Transverse colon (tissue), 4 donors: ENCODE measurements around the gene KCNN1. TPM values are rescaled to one million over a fixed set of nuclear protein-coding genes. Genes with fewer than 3 reads are reported as not detected.

Source experiments
- DNase-seq: peaks from one replicate; pipeline ENCODE4 v3.0.0-alpha.2; 2019
- H3K27ac ChIP-seq, 4 donors: fragments of 200-600 bp; sonication (generic); 2 replicates each; pipeline ENCODE4 v1.5.1; 2016 to 2018; ENCODE audit warnings: inconsistent platforms in 4 of 4
- H3K27me3 ChIP-seq: fragments of 200-600 bp; sonication (generic); 2 replicates; pipeline ENCODE4 v1.5.1; 2017; ENCODE audit warnings: inconsistent platforms
- H3K36me3 ChIP-seq, 4 donors: fragments of 200-600 bp; sonication (generic); 2 replicates each; pipeline ENCODE4 v1.5.1; 2017 to 2019; ENCODE audit warnings: inconsistent platforms in 4 of 4
- H3K4me1 ChIP-seq, 4 donors: fragments of 200-600 bp; sonication (generic); 2 replicates each; pipeline ENCODE4 v1.5.1; 2017 to 2020; ENCODE audit warnings: inconsistent platforms in 4 of 4
- H3K4me3 ChIP-seq, 4 donors: fragments of 200-600 bp; sonication (generic); 1 replicate in 1 of 4; 2 replicates in 3 of 4; pipeline versions ENCODE4 v1.5.1 to v1.6.1; 2017 to 2019; ENCODE audit warnings: inconsistent platforms in 4 of 4
- H3K9me3 ChIP-seq, 2 donors: fragments of 200-600 bp; sonication (generic); 2 replicates each; pipeline ENCODE4 v1.5.1; 2017 to 2019; ENCODE audit warnings: inconsistent platforms in 2 of 2
- CTCF ChIP-seq, 5 experiments: fragments of 200-600 bp in 3 of 5; fragments of 450-650 bp in 2 of 5; sonication (generic) in 3 of 5; IDR thresholded peaks; 1 replicate in 2 of 5; 2 replicates in 3 of 5; pipeline ENCODE4 v1.5.1; 2016 to 2017; ENCODE audit warnings: antibody characterized with exemption in 5 of 5, inconsistent platforms in 3 of 5, mild to moderate bottlenecking in 2 of 5, moderate library complexity in 1 of 5
- EP300 ChIP-seq: sonication (generic); formaldehyde crosslinking; IDR thresholded peaks from one replicate; pipeline ENCODE4 v1.6.1; 2017; ENCODE audit warnings: antibody characterized with exemption, low read depth
- POLR2A ChIP-seq: fragments of 450-650 bp; IDR thresholded peaks from one replicate; pipeline ENCODE4 v1.6.1; 2016; ENCODE audit warnings: antibody characterized with exemption, mild to moderate bottlenecking, moderate library complexity
- POLR2AphosphoS5 ChIP-seq, 3 donors: sonication (generic); formaldehyde crosslinking; IDR thresholded peaks; one replicate each; pipeline ENCODE4 v1.6.1; 2016; ENCODE audit warnings: antibody characterized with exemption in 3 of 3
- WGBS, 2 donors: methylation state at CpG; one replicate each; pipeline ENCODE4 v1.1.5; 2018; ENCODE audit warnings: low coverage in 1 of 2; 5-methylcytosine and 5-hydroxymethylcytosine counted together
- in situ Hi-C, 4 donors: fragments of 200-750 bp; cut with MboI; loops; one replicate each; pipeline versions ENCODE4 v1.15.0 to v1.15.1; 2017; ENCODE audit warnings: low sequenced_read_pairs in 3 of 4, low pct_ligation_motif_present in 1 of 4, low pct_unique_long_range_greater_than_20kb in 1 of 4
- intact Hi-C: fragments of 100-400 bp; cut with DNase I; formaldehyde crosslinking; loops from one replicate; pipeline ENCODE4 v1.15.1; 2023; ENCODE audit warnings: low total_unique reads
- total RNA-seq, 4 donors: library from RNA; depleted of rRNA; stranded (reverse); fragments of >200 nt; gene quantifications; one replicate each; pipeline ENCODE4 v1.1.0, GENCODE V29; 2016

The KCNN1 gene
- total RNA-seq, 4 donors from 2014 or later, result 1.6 TPM; not detected in 3

GRCh38 chr19:17951990-17952976, 14.6 kb upstream of the KCNN1 start:
- Histone ChIP-seq H3K4me1 (peaks cover 24 to 48% (median 39%) of the 10 kb centered on the region in 4 donors), H3K4me3 (peak overlapping the region in 1 of 4 donors; percentile 0), H3K9me3 (no peaks in the 10 kb centered on the region), H3K36me3 (no peaks in the 10 kb centered on the region), H3K27me3 (peaks cover 82% of the 10 kb centered on the region), H3K27ac (no peak overlapping the region)
- in situ Hi-C loops (loop anchor here in 1 of 4 donors (5.0 kb wide), 1 partner anchor 40 kb away; no protein-coding TSS in a partner anchor), intact Hi-C loops (no loop called here)
- TF ChIP-seq POLR2A (no peak), CTCF (IDR thresholded peaks at IDR 0.05) (no peak), POLR2AphosphoS5 (IDR thresholded peaks at IDR 0.05) (no peak), EP300 (no peak)
- DNase-seq, result no peak
- WGBS, 2 donors, result 1% methylated on average over 41 of the region's 68 CpGs; no CpG with 5 or more reads in 1 of the 2 donors

GRCh38 chr19:17953316-17953801, 13.5 kb upstream of the KCNN1 start:
- Histone ChIP-seq H3K27ac (no peak overlapping the region), H3K36me3 (no peaks in the 10 kb centered on the region), H3K4me3 (no peak overlapping the region), H3K27me3 (peaks cover 92% of the 10 kb centered on the region), H3K4me1 (peaks cover 23 to 44% (median 36%) of the 10 kb centered on the region in 4 donors), H3K9me3 (no peaks in the 10 kb centered on the region)
- intact Hi-C loops, result no loop called here
- in situ Hi-C loops, result loop anchor here in 1 of 4 donors (5.0 kb wide), 1 partner anchor 39 kb away; no protein-coding TSS in a partner anchor
- TF ChIP-seq POLR2AphosphoS5 (IDR thresholded peaks at IDR 0.05) (no peak), CTCF (IDR thresholded peaks at IDR 0.05) (no peak), EP300 (no peak), POLR2A (no peak)
- no peak for DNase-seq
- WGBS, 2 donors, result 33 to 56% methylated on average over 1 to 6 of the region's 7 CpGs

GRCh38 chr19:17953869-17954268, 13.0 kb upstream of the KCNN1 start:
- H3K9me3 ChIP-seq, result no peaks in the 10 kb centered on the region
- H3K4me1 ChIP-seq, result peaks cover 19 to 39% (median 31%) of the 10 kb centered on the region in 4 donors
- intact Hi-C loops (no loop called here), in situ Hi-C loops (loop anchor here in 1 of 4 donors (5.0 kb wide), 1 partner anchor 38 kb away; no protein-coding TSS in a partner anchor)
- no peaks in the 10 kb centered on the region for H3K36me3 ChIP-seq
- peaks cover 88% of the 10 kb centered on the region for H3K27me3 ChIP-seq
- H3K4me3 ChIP-seq, result no peak overlapping the region
- 56 to 79% methylated on average over 2 to 4 of the region's 4 CpGs for WGBS, 2 donors
- DNase-seq, result no peak
- TF ChIP-seq EP300 (no peak), POLR2A (no peak), POLR2AphosphoS5 (IDR thresholded peaks at IDR 0.05) (no peak), CTCF (IDR thresholded peaks at IDR 0.05) (no peak)
- no peak overlapping the region for H3K27ac ChIP-seq

- in situ Hi-C loops, result loop anchor here in 1 of 4 donors (5.0 kb wide), 1 partner anchor 38 kb away; no protein-coding TSS in a partner anchor
- H3K27ac ChIP-seq, result no peak overlapping the region
- H3K4me3 ChIP-seq, result no peak overlapping the region
- intact Hi-C loops, result no loop called here
- no peaks in the 10 kb centered on the region for H3K36me3 ChIP-seq
- TF ChIP-seq POLR2AphosphoS5 (IDR thresholded peaks at IDR 0.05) (no peak), EP300 (no peak), POLR2A (no peak), CTCF (IDR thresholded peaks at IDR 0.05) (no peak)
- no peak for DNase-seq
- H3K4me1 ChIP-seq, result peaks cover 16 to 34% (median 27%) of the 10 kb centered on the region in 4 donors
- 80% methylated on average over 7 of the region's 7 CpGs; no CpG with 5 or more reads in 1 of the 2 donors for WGBS, 2 donors
- H3K9me3 ChIP-seq, result no peaks in the 10 kb centered on the region
- H3K27me3 ChIP-seq, result peaks cover 83% of the 10 kb centered on the region
Measured at GRCh38 chr19:17954401-17954800, 12.5 kb upstream of the KCNN1 start.
